DOHH2 (cell line): ENCODE data around the gene GARIN5B.

Source experiments
- H3F3A ChIP-seq: fragments of 200-600 bp; sonication (generic), shearing (Covaris generic); 2 replicates; pipeline ENCODE4 v1.6.0; 2016; ENCODE audit warnings: antibody characterized with exemption, mild to moderate bottlenecking; ENCODE audit not compliant: control insufficient read depth, insufficient read depth
- H3K27ac ChIP-seq: fragments of 200-600 bp; sonication (generic); 2 replicates; pipeline ENCODE4 v1.5.1; 2014; ENCODE audit warnings: low read depth, mild to moderate bottlenecking, low read length, moderate library complexity
- H3K27me3 ChIP-seq: fragments of 200-600 bp; sonication (generic); 2 replicates; pipeline ENCODE4 v1.6.1; 2014; ENCODE audit warnings: mild to moderate bottlenecking, low read length, mixed read lengths; ENCODE audit not compliant: control insufficient read depth
- H3K36me3 ChIP-seq: fragments of 200-600 bp; sonication (generic); 2 replicates; pipeline ENCODE4 v1.6.1; 2014; ENCODE audit warnings: mild to moderate bottlenecking, low read length, moderate library complexity, mixed read lengths; ENCODE audit not compliant: control insufficient read depth
- H3K4me1 ChIP-seq: fragments of 200-600 bp; sonication (generic); 2 replicates; pipeline ENCODE4 v1.6.1; 2014; ENCODE audit warnings: mild to moderate bottlenecking, low read length, mixed read lengths; ENCODE audit not compliant: control insufficient read depth
- H3K4me2 ChIP-seq: fragments of 200-600 bp; sonication (generic); 2 replicates; pipeline ENCODE4 v1.6.0; 2014; ENCODE audit warnings: mild to moderate bottlenecking, low read length, moderate library complexity
- H3K4me3 ChIP-seq: fragments of 200-600 bp; sonication (generic); 2 replicates; pipeline ENCODE4 v1.5.1; 2014; ENCODE audit warnings: mild to moderate bottlenecking, low read length, mixed read lengths
- H3K79me2 ChIP-seq: fragments of 200-600 bp; sonication (generic); 2 replicates; pipeline ENCODE4 v1.6.1; 2014; ENCODE audit warnings: mild to moderate bottlenecking, low read length, mixed read lengths; ENCODE audit not compliant: control insufficient read depth
- H3K9me2 ChIP-seq: fragments of 200-600 bp; sonication (generic); replicated peaks from 2 replicates; pipeline ENCODE4 v1.6.1; 2014; ENCODE audit warnings: mild to moderate bottlenecking, low read length, mixed read lengths; ENCODE audit not compliant: control insufficient read depth
- H3K9me3 ChIP-seq: fragments of 200-600 bp; sonication (generic); 2 replicates; pipeline ENCODE4 v1.6.1; 2014; ENCODE audit warnings: antibody characterized with exemption, low read length, mixed read lengths; ENCODE audit not compliant: control insufficient read depth, insufficient read depth
- H4K20me1 ChIP-seq: fragments of 200-600 bp; sonication (generic); 2 replicates; pipeline ENCODE4 v1.6.0; 2014; ENCODE audit warnings: low read depth, mild to moderate bottlenecking, antibody characterized with exemption, low read length, moderate library complexity; ENCODE audit not compliant: control insufficient read depth, insufficient read depth
- CTCF ChIP-seq: fragments of 200-600 bp; sonication (generic); IDR thresholded peaks from one replicate; pipeline ENCODE4 v1.5.1; 2014; ENCODE audit warnings: antibody characterized with exemption, mild to moderate bottlenecking, low read depth, low read length; ENCODE audit not compliant: poor library complexity, severe bottlenecking
- EZH2phosphoT487 ChIP-seq: fragments of 200-600 bp; sonication (generic); IDR thresholded peaks from 2 replicates; pipeline ENCODE4 v1.6.1; 2017; ENCODE audit warnings: borderline replicate concordance, mild to moderate bottlenecking, antibody characterized with exemption, low read length, moderate library complexity, mixed read lengths

Gene GARIN5B

DNA sequence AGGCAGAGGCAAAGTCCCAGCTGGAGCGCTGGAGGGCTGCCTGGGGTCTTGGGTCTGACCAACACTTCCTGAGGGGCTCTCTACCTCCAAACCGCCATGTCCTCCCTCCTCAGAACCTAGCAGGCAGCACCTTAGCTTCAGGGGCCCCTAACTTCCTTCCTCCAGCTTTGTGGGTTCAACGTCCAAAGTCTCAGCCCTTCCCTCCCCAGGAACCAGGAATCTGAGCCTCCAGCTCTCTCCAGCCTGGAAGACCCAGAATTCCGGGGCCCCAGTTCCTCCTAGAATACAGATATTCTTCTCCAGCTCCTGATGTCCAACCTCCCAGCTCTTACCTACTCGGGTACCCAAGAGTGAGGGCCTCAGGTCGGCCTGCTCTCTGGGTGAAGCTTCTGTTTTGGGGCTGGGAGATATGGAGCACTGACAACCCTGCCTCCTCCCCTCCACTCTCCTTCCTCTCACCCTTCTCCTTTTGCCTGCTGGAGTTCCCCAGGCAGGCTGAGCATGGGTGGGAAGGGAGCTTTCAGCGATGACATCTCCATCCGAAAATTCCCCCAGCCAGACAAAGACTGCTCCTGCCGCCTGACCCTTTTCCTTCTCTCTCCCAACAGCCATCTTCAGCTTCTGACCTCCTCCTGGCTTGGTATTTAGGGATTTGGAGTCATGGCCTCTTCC is 41.5 kb downstream of the GARIN5B start:
- Histone ChIP-seq H3K4me1 (no peaks in the 10 kb centered on the region), H3K36me3 (no peaks in the 10 kb centered on the region), H3K4me3 (no peak overlapping the region), H4K20me1 (no peaks in the 10 kb centered on the region), H3K27me3 (peaks cover 16% of the 10 kb centered on the region; the same call in 1 of the 2 replicates), H3K9me2 (no peaks in the 10 kb centered on the region), H3K9me3 (no peaks in the 10 kb centered on the region), H3F3A (no peaks in the 10 kb centered on the region), H3K4me2 (no peak overlapping the region), H3K79me2 (no peaks in the 10 kb centered on the region), H3K27ac (no peak overlapping the region)
- TF ChIP-seq EZH2phosphoT487 (no peak), CTCF (no peak)

- H3K79me2 ChIP-seq: no peaks in the 10 kb centered on the region
- H3K27ac ChIP-seq: no peak overlapping the region
- H3K9me3 ChIP-seq: no peaks in the 10 kb centered on the region
- H3K36me3 ChIP-seq: no peaks in the 10 kb centered on the region
- no peak overlapping the region for H3K4me2 ChIP-seq
- H3K4me1 ChIP-seq: no peaks in the 10 kb centered on the region
- peaks cover 16% of the 10 kb centered on the region; the same call in 1 of the 2 replicates for H3K27me3 ChIP-seq
- H3K4me3 ChIP-seq: no peak overlapping the region
- no peaks in the 10 kb centered on the region for H4K20me1 ChIP-seq
- no peaks in the 10 kb centered on the region for H3K9me2 ChIP-seq
- no peaks in the 10 kb centered on the region for H3F3A ChIP-seq
- TF ChIP-seq CTCF (no peak), EZH2phosphoT487 (no peak)
Measured at GRCh38 chr19:55320844-55321419, 42.1 kb downstream of the GARIN5B start.

GRCh38 chr19:55319785-55320184 is 43.3 kb downstream of the GARIN5B start:
- no peak overlapping the region for H3K4me2 ChIP-seq
- no peaks in the 10 kb centered on the region for H3K36me3 ChIP-seq
- TF ChIP-seq CTCF (no peak), EZH2phosphoT487 (no peak)
- peaks cover 16% of the 10 kb centered on the region; the same call in 1 of the 2 replicates for H3K27me3 ChIP-seq
- H3K4me1 ChIP-seq: no peaks in the 10 kb centered on the region
- H3K27ac ChIP-seq: no peak overlapping the region
- no peak overlapping the region for H3K4me3 ChIP-seq
- H3K79me2 ChIP-seq: no peaks in the 10 kb centered on the region
- H3F3A ChIP-seq: no peaks in the 10 kb centered on the region
- H3K9me2 ChIP-seq: no peaks in the 10 kb centered on the region
- H3K9me3 ChIP-seq: no peaks in the 10 kb centered on the region
- H4K20me1 ChIP-seq: no peaks in the 10 kb centered on the region
